Glutamatergic neuron (in vitro differentiated cells): ENCODE results near the gene SLC25A20. TPM values are rescaled to one million over a fixed set of nuclear protein-coding genes. Genes with fewer than 3 reads are reported as not detected.

ENCODE experiments used
- DNase-seq: peaks from one replicate; pipeline ENCODE4 v3.0.0; 2022
- H3K27ac Mint-ChIP-seq: one replicate; pipeline ENCODE4 v1.8.0; 2020; ENCODE audit warnings: mild to moderate bottlenecking, mixed read lengths, inconsistent platforms; ENCODE audit not compliant: unreplicated experiment
- H3K27me3 Mint-ChIP-seq: one replicate; pipeline ENCODE4 v1.8.0; 2020; ENCODE audit warnings: mild to moderate bottlenecking, moderate library complexity, mixed read lengths, inconsistent platforms; ENCODE audit not compliant: unreplicated experiment
- H3K36me3 Mint-ChIP-seq: one replicate; pipeline ENCODE4 v1.8.0; 2020; ENCODE audit warnings: mild to moderate bottlenecking, mixed read lengths, inconsistent platforms; ENCODE audit not compliant: unreplicated experiment
- H3K4me1 Mint-ChIP-seq: one replicate; pipeline ENCODE4 v1.8.0; 2020; ENCODE audit warnings: mild to moderate bottlenecking, low read depth, mixed read lengths, inconsistent platforms; ENCODE audit not compliant: unreplicated experiment
- H3K4me3 Mint-ChIP-seq: one replicate; pipeline ENCODE4 v1.8.0; 2020; ENCODE audit warnings: mild to moderate bottlenecking, mixed read lengths, inconsistent platforms; ENCODE audit not compliant: unreplicated experiment
- H3K9me3 Mint-ChIP-seq: one replicate; pipeline ENCODE4 v1.8.0; 2020; ENCODE audit warnings: mild to moderate bottlenecking, moderate library complexity, mixed read lengths, inconsistent platforms; ENCODE audit not compliant: unreplicated experiment
- total RNA-seq: library from RNA; stranded (reverse); fragmentation: NEBNext Ultra II Directional; extraction: Animal tissue kit (Norgen Biotek cat#: 25700); gene quantifications from one replicate; pipeline ENCODE4 v1.2.1, GENCODE V29; 2021; ENCODE audit not compliant: unreplicated experiment
- TF ChIP-seq, protein P1 (sequence below): fragments of 200-600 bp; sonication (generic); IDR thresholded peaks from one replicate; pipeline ENCODE4 v1.5.0; 2021; ENCODE audit not compliant: partially characterized antibody, unreplicated experiment

Gene SLC25A20
- total RNA-seq, 1 donor from 2014 or later, result 24.3 TPM

DNA sequence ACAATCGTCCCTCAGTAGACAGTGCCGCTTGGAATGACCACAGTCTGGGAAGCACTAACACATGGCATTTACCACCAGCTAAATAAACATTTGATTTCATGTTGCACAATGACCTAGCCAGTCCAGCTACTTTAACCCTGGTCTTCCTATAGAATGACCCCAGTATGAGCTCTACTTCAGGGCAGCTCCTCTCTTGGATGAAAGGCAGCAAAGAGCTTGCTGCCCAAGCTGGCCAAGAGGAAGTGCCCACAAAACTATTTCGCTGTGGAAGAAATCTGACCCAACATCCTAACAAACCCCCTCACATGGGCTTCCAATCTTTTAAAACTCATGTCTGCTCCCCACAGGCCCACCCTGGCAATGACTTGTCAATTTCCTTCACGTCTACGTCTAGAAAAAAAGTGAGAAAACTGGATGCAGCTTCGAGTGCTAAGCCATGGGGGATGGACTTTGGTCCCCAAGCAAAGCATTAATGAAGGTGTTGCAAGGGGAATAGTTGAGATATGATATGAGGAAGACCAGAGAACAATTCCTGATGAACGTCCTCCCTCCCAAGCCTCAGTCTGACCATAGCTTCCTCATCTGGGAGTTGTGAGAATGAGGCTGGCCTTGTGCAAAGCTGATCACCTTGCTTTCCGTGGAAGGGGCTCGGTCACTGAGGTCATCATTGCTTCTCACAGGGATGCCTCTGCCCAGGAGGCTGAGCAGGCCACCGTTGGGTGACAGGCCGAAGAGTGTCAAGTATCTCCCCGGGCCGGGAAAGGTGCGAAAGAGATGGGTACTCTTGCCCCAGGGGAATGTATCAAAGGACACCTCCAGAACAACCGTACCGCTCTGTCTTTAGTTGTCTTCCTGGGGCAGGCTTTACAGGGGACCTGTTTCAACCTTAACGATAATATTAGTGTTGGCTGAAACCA is 964 bp downstream of the SLC25A20 start:
- Mint-ChIP-seq H3K27me3 (peaks cover 2% of the 10 kb centered on the region), H3K4me3 (peak overlapping the region; percentile 92), H3K27ac (peak overlapping the region; percentile 97), H3K4me1 (peaks cover 9% of the 10 kb centered on the region), H3K9me3 (peaks cover 8% of the 10 kb centered on the region), H3K36me3 (no peaks in the 10 kb centered on the region)
- TF ChIP-seq, protein P1, sequence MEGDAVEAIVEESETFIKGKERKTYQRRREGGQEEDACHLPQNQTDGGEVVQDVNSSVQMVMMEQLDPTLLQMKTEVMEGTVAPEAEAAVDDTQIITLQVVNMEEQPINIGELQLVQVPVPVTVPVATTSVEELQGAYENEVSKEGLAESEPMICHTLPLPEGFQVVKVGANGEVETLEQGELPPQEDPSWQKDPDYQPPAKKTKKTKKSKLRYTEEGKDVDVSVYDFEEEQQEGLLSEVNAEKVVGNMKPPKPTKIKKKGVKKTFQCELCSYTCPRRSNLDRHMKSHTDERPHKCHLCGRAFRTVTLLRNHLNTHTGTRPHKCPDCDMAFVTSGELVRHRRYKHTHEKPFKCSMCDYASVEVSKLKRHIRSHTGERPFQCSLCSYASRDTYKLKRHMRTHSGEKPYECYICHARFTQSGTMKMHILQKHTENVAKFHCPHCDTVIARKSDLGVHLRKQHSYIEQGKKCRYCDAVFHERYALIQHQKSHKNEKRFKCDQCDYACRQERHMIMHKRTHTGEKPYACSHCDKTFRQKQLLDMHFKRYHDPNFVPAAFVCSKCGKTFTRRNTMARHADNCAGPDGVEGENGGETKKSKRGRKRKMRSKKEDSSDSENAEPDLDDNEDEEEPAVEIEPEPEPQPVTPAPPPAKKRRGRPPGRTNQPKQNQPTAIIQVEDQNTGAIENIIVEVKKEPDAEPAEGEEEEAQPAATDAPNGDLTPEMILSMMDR, result no peak
- DNase-seq, result no peak

DNA sequence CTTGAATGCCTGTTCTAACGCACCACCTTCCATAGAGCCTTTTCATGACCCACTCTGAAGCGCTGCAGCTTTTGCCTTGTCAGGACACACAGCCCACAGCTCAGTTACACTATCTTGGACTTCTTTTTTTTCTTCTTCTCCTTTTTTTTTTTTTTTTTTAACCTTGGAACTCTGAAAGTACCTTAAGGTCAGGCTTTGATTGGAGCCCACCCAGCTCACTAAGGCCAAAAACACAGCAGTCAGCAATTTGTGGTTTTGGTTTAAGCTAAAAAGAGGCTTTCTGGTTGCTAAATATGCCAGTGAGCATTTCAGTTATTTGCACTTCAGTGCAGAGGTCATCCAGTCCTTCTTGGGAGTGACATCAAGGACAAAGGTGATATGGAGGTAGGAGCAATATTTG is 1.7 kb downstream of the SLC25A20 start:
- Mint-ChIP-seq H3K27ac (no peak overlapping the region), H3K36me3 (no peaks in the 10 kb centered on the region), H3K9me3 (peaks cover 8% of the 10 kb centered on the region)

GRCh38 chr3:48894516-48894915 is 4.2 kb downstream of the SLC25A20 start:
- no peak for DNase-seq
- no peaks in the 10 kb centered on the region for H3K36me3 Mint-ChIP-seq
- TF ChIP-seq, protein P1, result no peak
- no peak overlapping the region for H3K4me3 Mint-ChIP-seq
- H3K27me3 Mint-ChIP-seq, result peaks cover 2% of the 10 kb centered on the region
- H3K27ac Mint-ChIP-seq, result no peak overlapping the region
- peaks cover 9% of the 10 kb centered on the region for H3K4me1 Mint-ChIP-seq
- peaks cover 5% of the 10 kb centered on the region for H3K9me3 Mint-ChIP-seq

More for the DNA sequence above, 1.7 kb downstream of the SLC25A20 start:
- peaks cover 9% of the 10 kb centered on the region for H3K4me1 Mint-ChIP-seq
- DNase-seq, result no peak
- peak overlapping the region; percentile 66 for H3K4me3 Mint-ChIP-seq
- peaks cover 2% of the 10 kb centered on the region for H3K27me3 Mint-ChIP-seq
- TF ChIP-seq, protein P1, result no peak

- Mint-ChIP-seq H3K27ac (no peak overlapping the region), H3K36me3 (no peaks in the 10 kb centered on the region), H3K4me3 (no peak overlapping the region), H3K27me3 (no peaks in the 10 kb centered on the region), H3K9me3 (no peaks in the 10 kb centered on the region), H3K4me1 (no peaks in the 10 kb centered on the region)
- TF ChIP-seq, protein P1, result no peak
- no peak for DNase-seq
These were observed 7.1 kb downstream of the SLC25A20 start for GRCh38 chr3:48891606-48892005.

GRCh38 chr3:48885753-48886152 is 12.9 kb downstream of the SLC25A20 start:
- Mint-ChIP-seq H3K27ac (no peak overlapping the region), H3K4me3 (no peak overlapping the region)

More at GRCh38 chr3:48885753-48886152, 12.9 kb downstream of the SLC25A20 start:
- H3K36me3 Mint-ChIP-seq, result no peaks in the 10 kb centered on the region
- no peaks in the 10 kb centered on the region for H3K9me3 Mint-ChIP-seq
- TF ChIP-seq, protein P1, result no peak
- H3K4me1 Mint-ChIP-seq, result no peaks in the 10 kb centered on the region
- H3K27me3 Mint-ChIP-seq, result peaks cover 2% of the 10 kb centered on the region
- DNase-seq, result no peak
